Posterior vena cava (tissue), 2 donors: Measurements from ENCODE around the gene STIM2. TPM values are rescaled to one million over a fixed set of nuclear protein-coding genes. Genes with fewer than 3 reads are reported as not detected.
A peak's percentile ranks its signal among the peaks of the same experiment; 100 is the strongest.
"Not testable (repeated sequence)": the region's sequence is repeated elsewhere in the genome, so short reads cannot be mapped to it uniquely, and the experiment has no call there.

Experiments used
- DNase-seq: peaks from one replicate; pipeline ENCODE4 v3.0.0-alpha.2; 2020; ENCODE audit warnings: low spot score
- intact Hi-C, 2 donors: fragments of 100-400 bp; cut with DNase I; formaldehyde crosslinking; loops; one replicate each; pipeline versions ENCODE4 v1.14.1 to v1.14.2; 2022 to 2023
- long read RNA-seq, 2 donors: library from polyadenylated mRNA; unstranded; transcript quantifications; one replicate each; pipeline ENCODE4 v2.0.0, GENCODE V29; 2020 to 2021
- total RNA-seq, 2 donors: library from RNA; stranded (reverse); fragmentation: NEBNext Ultra II Directional; extraction: Animal tissue kit (Norgen Biotek cat#: 25700); gene quantifications; one replicate each; pipeline ENCODE4 v1.2.1, GENCODE V29; 2021
- donor health status: DM: yes; HTN: yes; CAD: no.
- donor health status: DM: yes; HTN: yes; CAD: no.

Gene STIM2
- 10 to 100 TPM; 17.0 to 17.4 TPM for total RNA-seq
- long read RNA-seq, donor 1, full-length matches to known transcripts: 1 of 5 reads
- long read RNA-seq, donor 1, partial matches to known transcripts: 1 of 5 reads
- long read RNA-seq, donor 1, other reads (novel, unspliced or antisense): 3 of 5 reads
- long read RNA-seq, donor 2, partial matches to known transcripts: 1 of 2 reads
- long read RNA-seq, donor 2, other reads (novel, unspliced or antisense): 1 of 2 reads

DNA sequence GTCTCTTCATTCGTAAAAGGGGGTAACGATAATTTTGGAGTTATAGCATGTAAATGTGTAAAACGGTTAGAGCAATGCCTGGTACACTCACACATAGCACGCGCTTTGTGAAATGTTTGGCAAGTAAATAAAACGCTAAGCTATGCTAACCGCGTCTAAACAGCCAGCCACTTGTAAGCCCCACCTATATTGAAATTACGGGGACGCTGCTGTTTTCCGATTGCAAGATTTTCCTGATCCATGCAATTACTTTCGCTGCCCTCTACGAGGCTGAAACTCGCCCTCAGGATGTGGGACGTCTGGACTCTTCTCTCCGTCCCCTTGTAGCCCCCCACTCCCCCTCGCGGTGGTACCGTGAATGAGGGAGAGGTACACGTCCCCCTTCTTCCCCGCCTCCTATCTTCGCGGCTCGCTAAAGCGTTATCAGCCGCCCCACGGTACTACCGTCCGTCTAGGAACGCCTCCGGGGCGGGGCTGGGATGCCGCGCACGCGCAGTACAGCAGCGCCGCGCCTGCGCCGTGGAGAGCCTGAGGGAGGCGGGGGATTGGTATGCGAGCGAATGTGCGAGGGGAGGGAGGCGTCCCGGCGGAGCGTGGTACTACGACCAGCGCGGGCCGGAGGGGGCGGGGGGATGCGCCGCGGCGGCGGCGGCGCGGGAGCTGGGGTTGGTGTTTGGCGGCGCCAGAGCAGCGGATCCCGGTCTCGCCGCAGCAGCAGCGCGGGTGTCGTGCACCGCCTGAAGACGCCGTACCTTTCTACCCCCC is at the start of gene STIM2:
Gene STIM2 (plus strand): TSS at position 685 of the 765 bp plus-strand sequence.
- peak; percentile 99 for DNase-seq
- intact Hi-C loops: loop anchor here (10.0 kb wide), 2 partner anchors 134 to 426 kb away; no protein-coding TSS in a partner anchor

DNA sequence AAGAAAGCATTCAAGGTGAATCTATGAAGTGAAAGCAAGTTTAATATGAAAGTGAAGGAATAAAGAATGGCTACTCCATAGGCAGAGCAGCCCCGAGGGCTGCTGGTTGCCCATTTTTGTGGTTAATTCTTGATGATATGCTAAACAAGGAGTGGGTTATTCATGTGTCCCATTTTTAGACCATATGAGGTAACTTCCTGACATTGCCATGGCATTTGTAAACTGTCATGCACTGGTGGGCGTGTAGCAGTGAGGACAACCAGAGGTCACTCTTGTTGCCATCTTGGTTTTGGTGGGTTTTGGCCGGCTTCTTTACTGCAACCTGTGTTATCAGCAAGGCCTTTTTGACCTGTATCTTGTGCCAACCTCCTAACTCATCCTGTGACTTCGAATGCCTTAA is 49.1 kb upstream of the STIM2 start:
- DNase-seq, intact Hi-C loops: not testable (repeated sequence)

DNA sequence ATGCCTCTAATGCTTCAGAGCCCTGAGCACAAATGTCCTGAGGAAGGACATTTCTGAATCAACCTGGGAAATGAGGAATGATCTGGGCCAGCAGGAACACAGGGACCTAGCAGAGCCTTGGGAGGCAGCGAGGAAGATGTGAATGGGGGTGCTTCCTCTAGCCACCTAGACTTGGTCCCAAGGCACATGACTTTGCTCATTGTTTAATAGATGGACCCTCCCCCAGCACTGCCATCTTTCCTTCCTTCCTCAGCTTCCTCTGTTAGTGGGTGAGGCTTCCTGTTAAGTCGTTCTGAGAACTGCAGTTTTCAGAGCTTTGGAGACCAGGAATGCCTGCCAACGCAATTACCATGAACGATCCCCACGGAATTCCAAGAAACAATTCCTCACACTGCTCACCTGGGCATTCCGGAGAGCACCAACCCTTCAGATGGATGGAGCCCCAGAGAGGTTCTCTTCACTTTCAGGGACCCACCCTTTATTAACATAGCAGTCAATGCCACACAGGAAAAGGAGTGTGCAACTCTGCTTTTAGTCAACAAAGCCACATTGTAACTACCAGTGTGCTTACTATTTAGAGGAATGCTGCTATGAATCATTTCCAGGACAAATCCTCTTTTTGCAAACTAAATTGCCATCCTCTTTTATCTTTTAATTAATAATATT is 48.5 kb upstream of the STIM2 start:
- no peak for DNase-seq
- intact Hi-C loops: no loop called here

DNA sequence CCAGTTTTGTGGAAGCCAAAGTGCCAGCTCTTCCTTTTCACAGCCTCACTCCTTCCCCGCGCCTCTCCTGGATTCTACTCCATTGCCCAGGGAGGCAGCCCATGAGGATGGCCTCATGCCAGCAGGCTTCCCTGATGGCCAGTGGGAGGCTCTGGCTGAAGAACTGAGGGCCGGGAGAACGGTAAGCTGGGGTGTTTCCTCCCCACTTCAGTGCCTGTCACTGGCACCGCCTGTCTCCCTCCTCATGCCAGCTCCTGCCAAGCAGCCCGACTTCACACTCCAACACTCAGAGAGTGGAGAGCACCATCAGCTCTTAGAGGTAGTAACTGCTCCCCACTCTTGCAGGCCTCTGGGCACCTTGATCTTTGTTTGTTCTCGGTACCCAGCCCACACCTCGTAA is 46.9 kb upstream of the STIM2 start:
- no peak for DNase-seq
- intact Hi-C loops: no loop called here

DNA sequence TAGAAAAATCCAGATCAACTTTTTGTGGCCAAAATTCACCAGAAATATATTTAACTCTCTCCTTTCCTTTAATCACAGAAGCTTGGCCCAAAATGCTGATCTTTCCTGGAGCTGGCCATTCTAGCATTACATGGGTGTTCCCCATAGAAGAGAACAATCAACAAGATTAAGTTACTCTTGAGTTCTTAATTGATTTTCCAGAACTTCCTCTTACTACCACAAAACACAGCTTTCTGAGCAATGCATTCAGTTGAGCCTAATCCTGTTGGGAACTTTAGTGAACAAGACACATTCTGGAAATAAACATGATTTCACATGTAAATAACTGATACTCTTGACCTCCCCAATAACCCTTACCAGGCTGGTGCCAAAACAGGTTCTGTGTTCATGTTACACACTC is 45.4 kb upstream of the STIM2 start:
- intact Hi-C loops: no loop called here
- no peak for DNase-seq

DNA sequence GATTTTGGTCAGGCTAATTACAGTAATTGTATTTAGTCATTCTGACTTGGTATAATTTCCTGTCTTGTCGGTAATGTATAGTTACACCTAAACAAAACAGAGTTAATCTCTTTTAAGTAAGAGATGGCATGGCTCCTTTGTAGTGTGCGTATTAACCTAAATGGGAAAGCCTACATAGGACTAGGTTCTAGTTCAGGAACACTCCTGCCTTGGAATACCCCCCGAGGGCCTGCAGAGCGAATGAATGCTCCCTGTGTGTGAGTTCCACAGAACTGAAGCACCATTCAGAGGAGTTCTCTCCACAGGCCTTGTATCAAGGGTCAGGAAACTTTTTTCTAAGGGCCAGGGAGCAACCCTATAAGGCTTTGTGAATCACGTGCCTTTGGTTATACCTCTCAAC is 44.9 kb upstream of the STIM2 start:
- intact Hi-C loops: no loop called here
- no peak for DNase-seq

DNA sequence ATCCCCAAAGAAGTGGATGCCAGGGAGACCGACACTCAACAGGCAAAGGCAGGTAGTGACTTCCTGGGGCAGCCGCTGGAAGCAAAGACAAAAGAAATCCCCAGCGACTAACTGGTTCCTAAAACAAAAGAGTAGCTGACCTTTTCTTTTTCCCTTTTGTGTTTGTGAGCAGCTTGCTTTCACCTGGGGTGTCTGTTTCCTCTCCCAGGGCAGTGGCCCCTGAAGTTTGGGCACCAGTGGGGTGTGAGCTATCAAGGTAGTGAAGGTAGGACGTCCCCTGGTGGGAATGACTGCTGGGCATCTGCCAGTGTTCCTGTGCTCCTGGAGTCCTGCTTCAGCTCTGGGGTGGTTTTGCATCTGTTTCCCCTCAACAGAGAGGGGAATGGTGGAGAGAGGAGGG is 41.6 kb upstream of the STIM2 start:
- intact Hi-C loops: no loop called here
- no peak for DNase-seq

DNA sequence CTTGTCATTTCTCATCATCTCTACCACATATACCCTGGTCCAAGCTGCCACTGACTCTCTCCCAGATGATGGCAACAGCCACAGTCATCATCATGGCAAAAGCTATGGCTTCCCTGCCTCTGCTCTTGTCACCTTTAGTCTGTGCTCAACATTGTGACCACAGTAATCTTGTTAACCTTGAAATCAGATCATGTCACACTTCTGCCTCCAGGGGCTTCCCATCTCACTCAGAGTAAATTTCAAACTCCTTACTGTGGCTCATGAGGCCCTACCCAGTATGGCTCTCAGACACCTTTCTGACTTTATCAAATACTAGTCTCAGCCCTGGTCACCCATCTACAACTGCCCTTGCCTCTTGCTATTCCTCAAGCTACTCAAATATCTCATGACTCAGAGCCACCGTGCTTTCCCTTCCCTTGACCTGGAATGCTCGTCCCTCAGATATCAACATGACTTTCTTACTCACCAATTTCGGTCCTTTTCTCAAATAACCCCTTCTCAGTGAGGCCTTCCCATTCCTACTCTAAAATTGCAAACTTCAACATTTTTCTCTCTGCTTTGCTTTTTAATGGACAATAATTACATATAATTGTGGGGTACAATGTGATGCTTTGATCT is 41.1 kb upstream of the STIM2 start:
- no peak for DNase-seq
- intact Hi-C loops: no loop called here

DNA sequence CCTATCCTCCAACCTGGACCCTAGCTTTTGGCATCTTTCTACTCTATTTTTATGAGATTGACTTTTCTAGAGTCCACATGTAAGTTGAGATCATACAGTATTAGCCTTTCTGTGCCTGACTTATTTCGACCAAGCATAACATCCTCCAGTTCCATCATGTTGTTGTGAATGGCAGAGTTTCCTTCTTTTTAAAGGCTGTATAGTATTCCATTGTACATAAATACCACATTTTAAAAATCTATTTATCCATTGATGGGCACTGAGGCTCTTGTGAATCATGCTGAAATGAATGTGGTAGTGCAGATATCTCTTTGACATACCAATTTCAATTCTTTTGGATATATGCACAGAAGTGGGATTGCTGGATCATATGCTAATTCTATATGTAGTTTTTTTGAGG is 40.3 kb upstream of the STIM2 start:
- intact Hi-C loops: no loop called here
- DNase-seq: no peak

DNA sequence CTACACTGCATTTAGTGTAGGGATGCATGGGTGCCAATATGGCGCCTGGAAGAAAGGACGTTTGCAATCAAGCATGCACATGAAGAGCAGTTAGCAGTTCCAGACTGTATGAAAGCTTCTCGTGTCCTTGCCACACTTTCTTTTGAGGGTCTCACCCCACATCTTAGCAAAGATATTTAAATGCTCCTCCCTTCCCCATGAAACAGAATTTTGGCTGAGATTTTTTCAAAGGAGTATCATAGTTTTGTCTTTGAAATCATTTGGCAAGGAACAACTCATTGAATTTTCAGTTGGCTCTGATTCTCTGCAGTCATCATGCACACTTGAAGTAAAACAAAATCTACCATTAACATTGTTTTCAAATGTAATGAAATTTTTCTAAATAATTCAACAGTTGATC is 39.6 kb upstream of the STIM2 start:
- DNase-seq: no peak
- intact Hi-C loops: no loop called here

DNA sequence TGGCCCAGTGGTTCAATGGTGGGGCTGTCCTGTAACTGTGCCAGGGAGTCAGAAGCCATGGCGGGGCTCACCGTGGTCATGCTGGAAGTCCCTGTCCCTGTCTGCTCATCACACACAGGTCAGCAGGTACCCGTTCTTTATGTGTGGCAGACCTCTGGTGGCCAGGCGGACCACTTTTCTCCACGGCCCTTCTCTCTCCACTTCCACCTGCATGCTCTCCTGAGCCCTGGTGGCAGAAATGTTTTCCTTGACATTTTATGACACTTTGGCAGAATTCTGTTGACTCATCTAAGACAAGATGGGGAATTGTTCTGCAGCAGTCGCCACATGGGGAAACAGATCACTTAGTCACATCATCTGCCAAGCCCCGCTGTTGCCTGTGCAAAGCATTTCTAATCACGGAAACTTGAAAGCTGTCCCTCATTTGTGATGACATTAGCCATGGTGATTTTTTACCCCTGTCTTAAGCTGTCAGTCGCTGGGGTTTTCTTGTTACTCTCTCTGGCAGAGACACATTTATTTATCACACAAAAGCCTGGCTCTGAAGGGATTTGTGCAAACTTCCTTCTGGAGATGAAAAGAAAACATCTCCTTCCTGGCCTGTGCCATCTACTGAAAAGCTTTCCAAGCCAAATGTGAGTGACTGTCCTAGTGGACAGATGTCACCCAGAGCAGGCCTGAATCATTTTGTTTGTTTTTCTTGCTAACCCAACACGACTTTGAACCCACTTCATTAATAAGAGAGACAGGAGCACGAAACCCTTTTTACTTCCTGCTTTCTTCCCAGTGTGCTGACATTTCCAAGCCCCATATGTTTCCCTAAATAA is 38.8 kb upstream of the STIM2 start:
- intact Hi-C loops: no loop called here
- DNase-seq: no peak

DNA sequence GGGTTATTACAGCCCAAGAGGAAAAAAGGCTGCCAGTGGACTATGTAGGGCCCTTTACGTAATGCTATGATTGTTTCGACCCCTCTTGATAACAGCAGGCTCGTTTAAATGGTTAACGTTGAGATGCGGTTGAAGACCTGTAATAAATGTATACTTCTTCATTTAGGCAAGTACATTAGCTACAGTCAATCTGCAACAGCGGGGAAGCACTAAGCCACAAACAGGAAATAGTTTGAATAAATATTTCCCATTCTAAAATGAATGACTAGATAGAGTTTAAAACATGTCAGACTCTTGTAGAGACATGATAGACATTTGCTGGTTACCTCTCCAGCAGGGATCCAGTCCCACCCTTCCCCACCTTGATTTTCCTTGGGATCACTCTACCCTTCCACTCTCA is 38.1 kb upstream of the STIM2 start:
- intact Hi-C loops: no loop called here
- DNase-seq: no peak

DNA sequence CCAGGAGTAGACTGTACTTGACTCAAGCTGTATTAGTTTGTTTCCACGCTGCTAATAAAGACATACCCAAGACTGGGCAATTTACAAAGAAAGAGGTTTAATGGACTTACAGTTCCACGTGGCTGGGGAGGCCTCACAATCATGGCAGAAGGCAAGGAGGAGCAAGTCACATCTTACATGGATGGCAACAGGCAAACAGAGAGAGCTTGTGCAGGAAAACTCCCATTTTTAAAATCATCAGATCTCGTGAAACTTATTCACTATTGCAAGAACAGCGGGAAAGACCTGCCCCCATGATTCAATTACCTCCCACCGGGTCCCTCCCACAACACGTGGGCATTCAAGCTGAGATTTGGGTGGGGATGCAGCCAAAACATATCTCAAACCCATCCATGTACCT is 37.7 kb upstream of the STIM2 start:
- DNase-seq, intact Hi-C loops: not testable (repeated sequence)

DNA sequence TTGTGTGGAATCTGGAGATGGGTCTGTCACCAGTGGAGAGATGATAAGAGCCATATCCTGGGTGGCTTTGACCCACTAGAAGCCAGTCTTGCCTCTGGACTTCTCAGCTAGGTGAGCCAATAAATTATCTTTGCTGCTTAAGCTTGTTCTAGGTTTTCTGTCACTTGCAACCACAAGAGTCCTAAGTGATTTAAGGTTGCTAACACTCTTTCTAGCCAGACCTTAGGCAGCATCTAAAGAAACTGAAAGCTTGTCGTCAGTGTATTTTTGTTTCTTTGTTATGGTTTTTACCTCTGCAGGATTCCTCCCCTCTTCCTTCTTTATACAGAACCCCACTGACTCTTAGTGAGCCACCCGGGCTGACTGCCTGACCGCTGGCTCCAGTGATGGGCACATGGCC is 37.1 kb upstream of the STIM2 start:
- DNase-seq: no peak
- intact Hi-C loops: no loop called here

DNA sequence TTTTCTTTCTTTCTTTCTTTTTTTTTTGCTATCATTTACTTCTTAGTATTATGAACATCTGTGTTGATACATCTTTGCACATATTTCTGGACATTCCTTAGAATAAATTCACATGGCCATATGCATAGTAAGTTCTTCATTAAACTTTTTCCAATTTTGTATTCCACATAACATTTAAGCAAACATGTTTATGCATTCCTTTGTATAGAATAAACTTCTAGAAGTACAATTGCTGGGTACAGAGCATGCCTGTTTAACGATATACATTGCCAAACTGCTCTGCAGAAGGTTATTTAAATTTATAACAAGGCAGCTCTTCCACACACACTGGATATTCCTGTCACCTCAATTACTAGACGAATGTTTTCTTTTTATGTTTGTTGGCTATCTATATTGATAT is 36.0 kb upstream of the STIM2 start:
- no peak for DNase-seq
- intact Hi-C loops: no loop called here

DNA sequence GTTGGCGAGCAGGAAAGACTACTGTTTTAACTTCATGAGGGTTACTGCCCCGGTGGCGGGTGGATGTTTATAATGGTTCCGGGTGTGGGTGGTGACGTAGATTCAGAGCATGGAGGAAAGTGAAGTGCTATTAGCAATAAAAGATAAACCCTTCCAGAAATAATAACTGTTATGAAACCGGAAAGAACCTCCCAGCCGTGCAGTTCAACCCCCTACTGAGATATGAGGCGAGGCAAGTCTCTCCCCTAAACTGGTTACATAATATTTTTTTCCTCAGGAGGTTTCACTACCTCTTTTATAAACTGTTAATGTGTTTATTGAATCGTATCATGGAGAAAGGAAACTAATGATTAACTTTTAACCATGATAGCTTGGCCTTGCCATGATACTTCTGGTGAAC is 33.9 kb upstream of the STIM2 start:
- DNase-seq: no peak
- intact Hi-C loops: no loop called here

DNA sequence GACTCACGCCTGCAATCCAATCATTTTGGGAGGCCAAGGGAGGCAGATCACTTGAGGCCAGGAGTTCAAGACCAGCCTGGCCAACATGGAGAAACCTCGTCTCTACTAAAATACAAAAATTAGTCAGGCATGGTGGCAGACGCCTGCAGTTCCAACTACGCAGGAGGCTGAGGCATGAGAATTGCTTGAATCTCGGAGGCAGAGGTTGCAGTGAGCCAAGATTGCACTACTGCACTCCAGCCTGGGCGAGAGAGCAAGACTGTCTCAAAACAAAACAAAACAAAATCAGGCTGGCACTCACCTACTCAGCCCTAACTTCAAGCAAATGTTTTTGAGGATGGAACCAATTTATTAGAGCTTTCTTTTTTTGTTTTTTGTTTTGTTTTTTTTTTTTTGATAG is 33.3 kb upstream of the STIM2 start:
- intact Hi-C loops, DNase-seq: not testable (repeated sequence)

DNA sequence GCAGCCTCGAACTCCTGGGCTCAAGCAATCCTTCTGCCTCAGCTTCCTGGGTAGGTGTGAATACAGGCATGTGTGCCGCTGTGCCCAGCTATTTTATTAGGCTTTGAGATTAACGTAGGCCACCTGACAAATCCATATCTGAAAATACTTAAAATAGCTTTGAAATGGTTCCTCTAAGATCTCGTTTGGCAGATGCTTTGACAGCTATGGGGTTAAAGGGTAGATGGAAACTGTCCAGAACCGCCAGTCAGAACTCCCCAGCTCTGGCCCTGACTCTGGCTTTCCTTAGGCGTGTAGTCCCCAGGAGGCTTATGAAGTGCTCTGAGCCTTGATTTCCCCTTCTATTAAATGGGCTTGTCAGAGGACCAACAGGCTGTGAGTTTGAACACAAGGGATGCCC is 32.8 kb upstream of the STIM2 start:
- intact Hi-C loops: no loop called here
- DNase-seq: no peak

DNA sequence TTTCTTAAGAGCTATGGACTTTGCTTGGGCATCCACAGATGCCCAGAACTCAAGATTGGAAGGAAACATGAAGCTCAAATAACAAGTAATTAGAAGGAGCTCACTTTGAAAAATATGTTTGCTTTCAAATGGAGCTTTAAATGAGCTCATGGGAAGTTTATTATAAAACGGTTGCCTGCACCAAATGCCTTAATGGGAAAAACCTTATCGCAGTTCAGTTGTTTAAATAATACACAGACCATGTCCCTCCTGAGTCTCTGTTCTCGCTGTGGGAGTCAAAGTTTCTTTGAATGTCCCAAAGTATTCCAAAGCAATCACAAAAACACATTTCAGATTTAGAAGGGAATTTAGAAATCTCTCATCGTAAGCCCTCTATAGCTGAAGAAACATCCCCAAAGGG is 31.6 kb upstream of the STIM2 start:
- intact Hi-C loops: no loop called here
- no peak for DNase-seq
